GM18873 (cell line): ENCODE results near the gene GPR18.

ENCODE experiments used
- ATAC-seq: cut with Tn5 transposase; IDR thresholded peaks from one replicate; pipeline ENCODE4 v1.9.1; 2021; ENCODE audit warnings: mild to moderate bottlenecking, moderate library complexity, moderate number of reproducible peaks; ENCODE audit not compliant: unreplicated experiment, low FRiP score

GPR18 gene, protein sequence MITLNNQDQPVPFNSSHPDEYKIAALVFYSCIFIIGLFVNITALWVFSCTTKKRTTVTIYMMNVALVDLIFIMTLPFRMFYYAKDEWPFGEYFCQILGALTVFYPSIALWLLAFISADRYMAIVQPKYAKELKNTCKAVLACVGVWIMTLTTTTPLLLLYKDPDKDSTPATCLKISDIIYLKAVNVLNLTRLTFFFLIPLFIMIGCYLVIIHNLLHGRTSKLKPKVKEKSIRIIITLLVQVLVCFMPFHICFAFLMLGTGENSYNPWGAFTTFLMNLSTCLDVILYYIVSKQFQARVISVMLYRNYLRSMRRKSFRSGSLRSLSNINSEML

DNA sequence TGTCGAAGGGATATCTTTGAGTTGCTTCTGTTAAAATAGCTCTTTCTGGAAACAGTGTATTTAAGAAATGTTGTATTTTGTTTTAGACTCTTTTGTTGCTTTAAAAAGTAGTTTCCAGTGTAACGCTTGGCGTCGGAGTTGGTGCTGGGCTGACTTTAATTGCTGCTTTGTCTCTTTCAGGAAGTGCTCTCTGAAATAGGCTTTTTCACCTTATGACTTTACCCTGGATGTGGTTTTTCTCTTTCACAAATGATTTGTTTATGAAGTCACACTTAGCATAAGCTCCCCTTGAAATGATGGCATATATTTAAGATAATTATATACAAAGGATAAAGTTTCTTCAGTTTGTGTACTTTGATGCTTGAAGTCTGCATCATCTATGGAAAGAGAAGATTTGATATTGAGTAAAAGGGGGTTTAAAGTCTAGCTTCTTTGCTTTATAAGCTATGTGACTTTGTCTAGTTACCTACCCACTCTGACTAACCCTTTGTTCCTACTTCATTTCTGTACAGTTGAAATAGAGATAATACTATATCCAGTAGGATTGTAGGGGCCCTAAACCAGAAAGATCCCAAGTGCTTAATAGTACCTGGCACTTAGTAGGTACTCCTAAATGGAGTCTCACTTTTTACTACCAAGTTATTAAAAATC, at the start of gene GPR18:
TSS of gene GPR18 (minus strand) at position 170 of the 651 bp plus-strand sequence. CDS start 2,507 bp downstream, outside the sequence.
- peak; percentile 96 for ATAC-seq

DNA sequence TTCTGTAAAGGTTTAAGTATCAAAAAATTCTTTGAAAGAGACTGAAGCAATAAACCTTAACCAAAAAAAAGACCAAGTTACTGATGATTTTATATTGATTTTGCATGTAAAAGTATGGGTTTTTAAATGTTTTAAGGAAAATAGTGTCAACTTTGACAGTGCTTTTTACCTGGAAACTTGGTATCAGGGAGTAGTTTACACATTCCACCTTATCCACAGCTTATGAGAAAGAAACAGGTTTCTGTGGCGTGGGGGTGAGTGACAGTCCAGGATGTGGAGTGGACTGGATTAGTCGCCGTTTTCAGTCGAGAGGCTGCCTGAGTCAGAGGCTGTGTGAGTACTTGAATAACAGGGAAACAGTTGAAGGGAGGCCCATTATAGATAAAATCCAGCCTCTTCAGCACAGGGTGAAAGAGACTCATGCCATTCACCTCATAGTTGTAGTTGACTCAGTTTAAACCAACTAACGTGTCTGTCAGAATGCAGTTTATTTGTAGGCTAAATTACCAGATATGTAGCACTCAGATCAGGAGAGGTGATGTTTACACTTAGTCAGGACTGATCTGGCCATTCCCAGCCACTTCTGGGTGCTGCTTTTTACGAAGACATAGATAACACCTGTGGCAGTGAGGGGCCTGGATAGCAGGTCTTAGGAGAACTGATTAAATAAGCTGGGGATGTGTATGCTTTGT, 49.6 kb upstream of the GPR18 start:
- ATAC-seq, result no peak

DNA sequence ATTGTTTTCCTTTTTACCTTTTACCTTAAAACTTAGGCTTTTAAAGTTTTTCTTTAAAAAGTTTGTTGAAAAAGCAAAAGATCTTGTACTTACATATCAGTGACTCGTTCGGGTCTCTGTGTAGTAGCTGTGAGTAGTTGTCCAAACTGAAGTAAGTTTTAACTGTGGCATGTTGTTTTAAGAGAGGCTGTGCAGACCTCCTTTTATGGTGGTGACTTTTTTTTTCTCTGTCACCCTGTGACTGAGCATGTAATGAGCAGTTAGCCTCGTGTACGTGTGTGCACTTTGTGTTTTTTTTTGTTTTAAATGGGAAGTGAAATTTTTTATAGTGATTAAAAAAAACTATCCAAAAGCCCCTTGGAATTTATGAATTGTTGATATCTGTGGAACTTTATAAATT, 49.1 kb upstream of the GPR18 start, which contains the start of gene GPR183:
TSS of gene GPR183 (minus strand) at position 153 of the 400 bp plus-strand sequence. CDS start 11,254 bp downstream, outside the sequence.
- peak; percentile 52 for ATAC-seq

DNA sequence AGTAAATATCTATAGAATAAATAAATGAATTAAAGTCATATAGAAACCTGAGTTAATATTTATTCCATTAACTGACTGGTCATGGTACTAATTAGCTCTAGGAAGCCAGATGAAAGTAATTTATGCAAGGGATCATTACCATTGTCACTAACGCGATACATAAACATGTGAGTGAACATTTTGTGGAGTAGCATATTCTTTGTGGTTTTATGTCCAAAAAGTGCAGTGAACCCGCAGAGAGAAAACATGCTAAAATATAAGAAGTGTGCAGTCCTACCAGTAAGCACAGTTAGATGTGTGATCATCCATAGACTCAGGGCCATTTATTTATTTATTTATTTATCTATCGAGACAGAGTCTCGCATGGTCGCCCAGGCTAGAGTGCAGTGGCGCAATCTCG, 47.4 kb upstream of the GPR18 start:
- no peak for ATAC-seq

DNA sequence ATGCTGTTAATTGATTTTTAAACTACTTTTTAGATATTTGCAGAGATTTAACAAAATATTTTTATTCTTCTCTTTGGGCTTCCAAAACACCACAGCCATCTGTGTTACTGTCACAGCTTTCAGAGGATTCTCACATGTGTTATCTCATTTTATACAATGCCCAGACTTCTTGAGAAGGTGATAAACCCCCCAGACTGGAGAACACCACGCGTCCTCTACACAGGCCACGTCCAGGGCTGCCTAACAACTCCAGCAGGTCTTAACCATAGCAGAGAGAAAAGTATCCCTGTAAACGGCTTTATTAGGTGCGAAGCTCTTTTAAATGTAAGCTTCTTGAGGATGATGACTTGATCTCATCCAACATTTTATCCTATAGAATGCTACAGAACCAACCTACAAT, 47.0 kb upstream of the GPR18 start:
- no peak for ATAC-seq

DNA sequence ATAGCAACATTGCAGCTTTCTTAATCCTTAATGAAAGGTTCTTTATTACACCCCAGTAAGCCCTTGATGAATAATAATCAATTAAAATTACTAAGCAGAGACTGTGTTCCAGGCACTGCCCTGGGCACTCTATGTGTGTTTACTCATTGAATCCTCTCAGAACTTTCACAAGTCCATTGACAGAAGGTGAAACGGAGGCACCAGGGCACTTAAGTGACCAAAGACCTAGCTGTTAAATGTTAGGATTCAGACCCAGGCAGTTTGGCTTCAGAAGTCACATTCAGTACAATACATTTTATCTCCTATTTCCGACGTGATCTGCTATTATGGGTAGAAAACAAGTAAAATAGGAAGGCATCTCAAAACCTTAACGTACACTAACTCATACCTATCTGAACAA, 46.4 kb upstream of the GPR18 start:
- no peak for ATAC-seq

DNA sequence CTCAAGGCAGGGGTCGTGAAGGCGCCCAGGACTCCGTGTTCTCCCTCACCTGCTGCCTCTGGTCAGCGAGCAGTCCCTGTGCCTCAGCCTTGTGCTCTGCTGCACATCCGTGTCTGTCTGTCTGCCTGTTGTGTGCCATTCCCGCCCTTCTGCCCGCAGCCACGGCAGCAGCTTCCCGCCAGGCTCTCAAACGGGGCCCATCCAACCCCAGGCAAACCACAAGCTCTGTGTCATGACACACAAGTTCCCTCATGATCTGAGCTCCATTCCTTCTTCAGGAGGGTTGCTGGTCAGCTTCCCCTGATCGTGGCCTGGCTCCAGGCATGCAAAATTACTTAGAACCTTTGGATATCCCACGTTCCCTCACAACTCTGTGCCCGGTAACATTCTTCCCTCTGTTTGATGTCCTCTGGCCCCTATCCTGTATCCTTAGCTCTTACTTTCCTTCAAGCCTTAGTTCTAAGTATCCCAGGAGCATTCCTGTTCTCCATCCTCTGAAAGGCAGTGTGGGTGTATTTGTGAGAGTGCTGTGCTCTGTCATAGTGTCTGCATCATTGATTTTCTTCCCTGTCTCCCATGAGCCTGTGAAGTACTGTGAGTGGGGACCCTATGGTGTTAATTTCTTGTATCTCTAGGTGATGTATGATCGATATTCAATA, 45.8 kb upstream of the GPR18 start:
- no peak for ATAC-seq

DNA sequence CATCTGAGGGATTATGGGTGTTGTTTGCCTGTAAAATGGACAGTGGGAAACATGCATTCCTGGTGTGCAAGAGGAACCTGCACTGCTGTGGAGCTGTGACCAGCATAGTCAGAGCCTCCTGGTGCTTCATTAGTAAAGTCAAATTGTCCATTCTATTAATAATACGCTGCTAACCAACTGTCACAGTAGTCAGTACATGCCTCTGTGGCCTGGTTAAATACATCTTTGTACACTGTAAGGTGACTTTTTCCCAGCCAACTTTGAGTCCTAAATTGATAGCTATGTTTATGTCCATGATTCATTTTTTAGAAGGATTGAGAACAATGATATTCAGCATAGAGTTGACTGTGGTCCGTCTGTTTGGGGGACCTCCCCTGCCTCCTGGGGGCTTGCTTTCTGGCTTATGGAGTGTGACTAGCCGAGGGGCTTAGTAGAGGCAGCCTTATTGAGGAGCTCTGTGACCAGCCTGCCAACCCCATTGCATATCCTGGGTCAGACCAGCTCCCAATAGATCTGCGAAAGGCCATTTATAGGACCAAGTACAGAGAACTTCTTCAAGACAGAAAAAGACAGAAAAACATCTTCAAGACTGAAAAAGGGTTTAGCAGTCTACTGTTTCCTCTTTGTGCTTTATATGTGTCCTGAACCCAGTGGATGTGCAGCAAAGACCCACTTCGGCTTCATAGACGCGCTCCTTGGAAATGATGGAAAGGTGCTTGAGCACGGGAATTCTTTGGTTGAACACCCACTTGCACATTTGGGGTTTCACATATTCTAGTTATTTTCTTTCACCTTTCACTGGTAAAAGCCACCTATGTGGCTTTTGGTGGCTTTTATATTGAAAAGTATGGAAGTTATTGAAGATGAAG, 44.7 kb upstream of the GPR18 start:
- no peak for ATAC-seq

DNA sequence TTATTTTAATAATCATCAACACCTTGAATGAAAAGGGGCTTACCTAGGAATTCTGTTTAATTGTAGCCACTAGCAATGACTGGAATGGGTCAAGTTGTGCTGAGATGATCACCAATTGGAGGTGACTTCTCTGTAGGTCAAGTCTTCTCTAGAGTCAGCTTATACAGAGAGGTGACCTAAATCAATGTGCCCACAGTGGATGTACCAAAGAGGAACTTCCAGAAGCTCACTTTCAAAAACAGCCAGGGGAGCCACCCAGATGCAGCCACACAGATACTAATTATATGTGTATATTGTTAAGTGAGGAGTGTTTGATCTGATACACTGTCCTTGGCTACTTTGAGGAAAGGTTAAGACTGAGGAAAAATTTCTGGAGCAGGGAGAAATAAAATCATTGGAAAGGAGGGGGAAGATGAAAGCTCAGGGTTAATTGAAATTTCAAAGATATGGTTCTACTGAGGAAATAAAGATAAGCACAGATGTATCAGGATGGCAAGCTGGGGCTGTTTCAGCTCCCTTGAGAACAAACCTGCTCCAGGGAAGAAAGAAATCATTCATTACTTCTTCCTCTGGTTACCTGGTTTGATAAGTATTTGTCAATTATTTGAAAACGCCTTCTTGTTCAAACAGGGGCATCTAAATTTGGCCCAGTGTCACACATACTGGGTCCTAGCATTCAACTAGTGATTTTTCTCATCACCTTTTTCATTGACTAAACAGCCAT, 43.9 kb upstream of the GPR18 start:
- no peak for ATAC-seq

DNA sequence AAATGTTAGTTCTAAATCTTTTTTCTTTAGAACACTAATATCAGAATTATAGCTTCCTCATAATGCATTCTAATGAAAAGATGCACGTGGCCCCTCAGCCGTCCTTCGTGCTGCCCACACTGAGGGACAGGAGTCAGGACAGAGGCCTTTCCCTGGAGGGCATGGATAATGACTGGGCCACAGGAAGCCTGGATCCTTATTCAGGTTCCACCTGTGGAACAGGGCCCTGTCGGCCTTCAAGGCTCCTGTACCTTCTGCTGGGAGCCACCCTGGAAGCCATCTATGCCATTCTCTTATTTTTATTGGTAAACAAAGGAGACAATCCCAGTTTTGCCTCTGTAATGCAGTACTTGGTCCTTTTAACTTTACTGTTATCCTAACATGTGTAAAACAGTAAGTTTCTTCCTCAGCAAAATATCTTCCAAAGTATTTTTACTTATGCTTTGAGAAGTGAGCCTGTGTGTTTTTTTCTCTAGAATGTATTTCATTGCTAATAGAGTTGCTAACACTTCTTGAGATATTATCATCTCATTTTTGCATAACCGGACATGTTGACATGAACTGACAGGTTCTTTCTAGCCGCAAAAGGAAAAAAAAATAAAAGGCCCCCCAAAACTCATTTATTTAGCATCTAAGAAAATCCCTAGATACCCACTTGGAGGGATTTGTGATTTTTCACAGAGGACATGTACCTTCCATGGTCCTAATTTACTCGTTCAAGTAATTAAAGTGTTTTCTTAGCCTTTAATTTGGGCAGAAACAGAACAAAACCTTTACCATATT, 43.1 kb upstream of the GPR18 start:
- ATAC-seq, result no peak

DNA sequence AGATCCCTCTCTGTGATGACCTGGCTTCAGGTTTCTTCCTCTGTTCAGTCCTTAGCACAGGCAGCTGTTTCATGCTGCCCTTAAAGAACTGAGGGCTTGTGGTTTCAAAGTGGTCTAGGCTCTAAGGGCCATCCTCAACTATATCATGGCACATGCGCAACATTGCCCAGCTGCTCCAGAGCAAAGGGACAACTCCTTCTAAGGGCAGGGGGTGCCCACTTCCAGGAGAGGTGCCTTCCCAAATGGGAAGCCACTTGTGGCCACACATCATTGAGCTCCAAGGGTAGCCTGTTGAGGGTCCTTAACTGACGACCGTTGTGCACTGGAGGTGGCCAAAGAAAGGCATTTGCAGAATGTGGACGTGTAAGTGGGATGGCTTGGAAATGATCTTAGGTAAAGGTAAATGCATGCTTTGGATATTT, 41.8 kb upstream of the GPR18 start:
- no peak for ATAC-seq

DNA sequence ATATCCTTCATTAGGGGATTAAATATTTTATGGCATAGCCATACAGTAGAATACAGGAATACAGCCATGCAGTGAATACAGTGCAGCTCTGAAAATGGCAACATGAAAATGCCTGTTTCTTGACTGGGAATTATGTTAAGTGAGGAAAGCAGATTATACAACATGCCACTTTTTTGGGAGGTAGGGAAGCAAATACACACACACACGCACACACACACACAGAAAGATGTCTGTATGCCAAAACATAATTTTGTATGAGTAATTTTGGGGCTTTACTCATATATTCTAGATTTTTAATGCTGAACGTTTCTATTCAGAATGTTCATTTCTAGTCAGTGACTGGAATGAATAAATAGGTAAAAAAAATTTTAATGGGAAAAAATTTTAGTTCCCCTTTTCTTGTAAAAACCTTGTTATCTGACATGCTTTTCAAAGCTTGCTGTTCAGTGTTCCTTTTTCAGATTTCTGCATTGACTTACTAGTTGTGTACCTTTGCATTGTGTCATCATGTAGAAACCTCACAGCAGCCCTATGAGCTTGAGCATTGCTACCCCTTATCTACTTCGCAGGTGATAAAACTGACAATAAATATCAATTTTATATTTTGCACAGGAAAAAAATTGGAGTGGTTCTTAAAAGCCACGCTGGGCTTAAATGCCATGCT, 41.2 kb upstream of the GPR18 start:
- ATAC-seq, result no peak

DNA sequence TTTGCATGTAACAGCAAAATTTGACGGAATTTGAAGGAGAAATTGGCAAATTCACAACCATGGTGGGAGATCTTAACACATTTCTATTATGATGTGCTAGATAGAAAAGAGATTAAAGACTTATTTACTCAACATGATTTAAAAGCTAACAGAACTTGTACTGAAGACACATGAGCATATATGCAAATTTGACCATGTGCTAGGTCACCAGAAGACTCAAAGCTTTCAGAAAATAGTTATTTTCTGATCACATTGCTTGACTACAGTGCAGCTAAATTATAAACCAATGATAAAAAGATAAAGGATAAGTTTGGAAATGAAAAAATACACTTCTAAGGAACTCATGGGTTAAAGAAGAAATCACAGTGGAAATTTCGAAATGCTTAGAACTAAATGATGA, 39.9 kb upstream of the GPR18 start:
- ATAC-seq, result no peak

DNA sequence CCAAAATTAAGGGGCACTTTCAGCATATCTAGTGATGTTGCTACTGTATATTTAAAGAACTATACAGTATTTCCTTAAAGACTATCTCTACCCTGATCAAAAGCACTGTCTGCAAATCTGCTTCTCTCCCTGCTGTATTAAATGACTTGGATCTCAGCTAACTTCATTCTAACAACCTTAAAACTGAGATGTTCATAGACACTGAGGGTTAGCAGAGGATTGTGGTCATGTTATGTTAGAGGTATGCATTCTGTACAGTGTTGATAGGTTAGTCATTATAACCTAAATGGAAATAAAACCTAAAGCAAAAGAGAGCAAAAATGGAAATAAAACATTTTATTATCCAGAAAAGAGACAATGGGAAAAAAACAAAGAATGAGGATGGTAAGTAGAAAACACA, 39.2 kb upstream of the GPR18 start:
- no peak for ATAC-seq

DNA sequence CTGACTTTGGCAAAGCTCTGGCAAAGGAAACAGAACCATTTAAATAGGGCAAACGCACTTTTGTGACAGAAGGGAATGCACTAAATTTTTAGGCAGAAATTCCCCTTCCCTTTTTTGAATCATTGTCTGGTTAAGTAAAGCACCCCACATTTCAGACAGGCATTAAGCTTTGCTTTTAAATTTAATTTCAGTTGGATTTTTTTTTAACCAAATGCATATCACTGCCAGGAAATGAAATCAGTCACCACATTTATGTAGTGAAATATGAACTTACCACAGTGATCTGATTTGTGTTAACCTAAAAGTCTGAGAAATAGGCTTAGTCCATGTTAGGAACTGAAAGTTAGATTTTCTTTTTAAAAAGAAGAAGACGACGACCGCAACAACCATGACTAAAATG, 38.2 kb upstream of the GPR18 start:
- ATAC-seq, result no peak

DNA sequence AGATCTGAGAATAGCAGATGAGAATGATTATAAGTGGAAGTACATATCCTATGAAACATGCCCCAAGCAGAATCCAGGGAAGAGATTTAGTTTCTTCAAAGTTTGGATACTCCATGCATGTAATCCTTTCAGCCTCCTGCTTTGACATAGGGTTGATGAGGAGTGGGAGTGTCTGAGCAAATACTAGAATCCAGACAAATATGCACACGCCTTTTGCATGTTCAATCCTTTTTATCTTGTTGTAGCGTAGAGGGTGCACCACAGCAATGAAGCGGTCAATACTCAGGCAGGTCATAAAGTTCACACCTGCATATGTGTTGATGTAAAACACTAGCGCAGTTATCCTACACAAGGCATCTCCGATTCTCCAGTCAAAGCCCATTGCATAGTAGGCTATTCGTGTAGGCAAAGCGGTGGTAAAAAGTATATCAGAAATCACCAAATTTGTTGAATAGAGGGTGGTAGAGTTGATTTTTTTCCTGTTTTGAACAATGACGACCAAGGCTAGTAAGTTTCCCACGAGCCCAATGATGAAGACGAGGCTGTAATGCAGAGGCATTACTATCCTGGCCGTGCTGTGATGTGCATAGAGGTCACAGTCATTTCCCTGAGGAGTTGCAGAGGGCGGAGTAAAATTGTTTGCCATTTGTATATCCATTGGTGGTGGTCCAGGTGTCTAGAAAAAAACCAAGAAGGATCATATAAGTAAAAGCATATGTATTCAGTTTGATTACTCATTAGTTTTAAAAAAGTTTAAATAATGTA, 37.5 kb upstream of the GPR18 start:
- ATAC-seq, result no peak

DNA sequence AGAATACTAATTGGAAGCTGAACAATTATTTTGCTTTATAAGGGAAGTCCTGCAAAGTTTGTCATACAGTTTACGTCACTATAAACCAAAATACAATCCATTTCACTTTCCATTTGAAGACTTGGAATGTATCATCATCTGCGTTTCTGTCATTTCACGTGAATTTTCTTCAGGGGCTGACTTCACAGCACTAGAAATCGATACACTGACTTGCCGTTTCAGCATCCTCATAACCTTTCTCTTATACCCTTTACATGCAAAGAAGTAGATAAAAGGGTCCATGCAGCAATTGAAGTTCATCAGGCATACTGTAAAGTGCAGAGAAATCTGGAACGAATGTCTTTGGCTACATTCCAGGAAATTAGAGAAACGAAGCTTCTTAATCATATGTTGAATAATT, 36.8 kb upstream of the GPR18 start:
- no peak for ATAC-seq
